ENCODE measurements around the gene STON1.
"Not testable (repeated sequence)": the region's sequence is repeated elsewhere in the genome, so short reads cannot be mapped to it uniquely, and the experiment has no call there.

STON1 gene

GRCh38 chr2:48515513-48515985, 14.4 kb upstream of the STON1 start:
- in situ Hi-C loops (cut with HindIII; ENCODE audit: low pct_ligation_motif_present, low sequenced_read_pairs) = no loop called here
- no peak for TF ChIP-seq CTCF (IDR thresholded peaks at IDR 0.05; ENCODE audit: low read depth, low read length, missing control alignments)
- Histone ChIP-seq H3K27ac (no peak overlapping the region), H3K36me3 (replicated peaks) (no peaks in the 10 kb centered on the region), H3K4me3 (ENCODE audit: low read depth, low read length) (no peak overlapping the region), H3K27me3 (replicated peaks) (no peaks in the 10 kb centered on the region)
- DNase-seq = no peak

- DNase-seq = no peak
- H3K36me3 ChIP-seq (replicated peaks) = no peaks in the 10 kb centered on the region
Observed at GRCh38 chr2:48519593-48519992, 10.4 kb upstream of the STON1 start.

GRCh38 chr2:48524756-48525155, 5.2 kb upstream of the STON1 start:
- H3K27ac ChIP-seq; H3K4me3 ChIP-seq (ENCODE audit: low read depth, low read length); in situ Hi-C loops (cut with HindIII; ENCODE audit: low pct_ligation_motif_present, low sequenced_read_pairs); H3K27me3 ChIP-seq (replicated peaks); H3K36me3 ChIP-seq (replicated peaks); DNase-seq: not testable (repeated sequence)

More at GRCh38 chr2:48519593-48519992, 10.4 kb upstream of the STON1 start:
- H3K4me3 ChIP-seq (ENCODE audit: low read depth, low read length) = no peak overlapping the region
- in situ Hi-C loops (cut with HindIII; ENCODE audit: low pct_ligation_motif_present, low sequenced_read_pairs) = no loop called here
- H3K27ac ChIP-seq = no peak overlapping the region
- no peaks in the 10 kb centered on the region for H3K27me3 ChIP-seq (replicated peaks)
- no peak for TF ChIP-seq CTCF (IDR thresholded peaks at IDR 0.05; ENCODE audit: low read depth, low read length, missing control alignments)

GRCh38 chr2:48525269-48525943, 4.5 kb upstream of the STON1 start:
- no peaks in the 10 kb centered on the region for H3K27me3 ChIP-seq (replicated peaks)
- in situ Hi-C loops (cut with HindIII; ENCODE audit: low pct_ligation_motif_present, low sequenced_read_pairs) = no loop called here
- TF ChIP-seq CTCF (IDR thresholded peaks at IDR 0.05; ENCODE audit: low read depth, low read length, missing control alignments) = no peak
- H3K4me3 ChIP-seq (ENCODE audit: low read depth, low read length) = no peak overlapping the region
- H3K27ac ChIP-seq = no peak overlapping the region
- H3K36me3 ChIP-seq (replicated peaks) = no peaks in the 10 kb centered on the region
- DNase-seq = no peak

- H3K27ac ChIP-seq = no peak overlapping the region
- in situ Hi-C loops (cut with HindIII; ENCODE audit: low pct_ligation_motif_present, low sequenced_read_pairs) = no loop called here
- H3K4me3 ChIP-seq (ENCODE audit: low read depth, low read length) = no peak overlapping the region
- no peaks in the 10 kb centered on the region for H3K36me3 ChIP-seq (replicated peaks)
- no peak for DNase-seq
- no peak for TF ChIP-seq CTCF (IDR thresholded peaks at IDR 0.05; ENCODE audit: low read depth, low read length, missing control alignments)
- H3K27me3 ChIP-seq (replicated peaks) = no peaks in the 10 kb centered on the region
Observed at GRCh38 chr2:48527226-48527885, 2.6 kb upstream of the STON1 start.

- TF ChIP-seq CTCF (IDR thresholded peaks at IDR 0.05; ENCODE audit: low read depth, low read length, missing control alignments) = no peak
- no peak overlapping the region for H3K4me3 ChIP-seq (ENCODE audit: low read depth, low read length)
- H3K27ac ChIP-seq = no peak overlapping the region
- DNase-seq = no peak
- no peaks in the 10 kb centered on the region for H3K36me3 ChIP-seq (replicated peaks)
- in situ Hi-C loops (cut with HindIII; ENCODE audit: low pct_ligation_motif_present, low sequenced_read_pairs) = no loop called here
- no peaks in the 10 kb centered on the region for H3K27me3 ChIP-seq (replicated peaks)
Observed at GRCh38 chr2:48528431-48528830, 1.5 kb upstream of the STON1 start.
